SHP77 (cell line): ENCODE results near the gene ANG.
"Not testable (repeated sequence)": the region's sequence is repeated elsewhere in the genome, so short reads cannot be mapped to it uniquely, and the experiment has no call there.

Source experiments
- DNase-seq, 2 experiments: peaks; one replicate each; lab custom pipeline; 2025; lab: John Stamatoyannopoulos, UW

Gene ANG

GRCh38 chr14:20688167-20688839 lies at the start of gene ANG:
ANG (plus strand) TSS chr14:20688764; CDS start chr14:20693565, 4,801 bp downstream.
- no peak for DNase-seq

- DNase-seq = no peak
Observed at GRCh38 chr14:20641591-20641990, 47.0 kb upstream of the ANG start, which contains the start of gene OR6S1. OR6S1 (minus strand) TSS chr14:20641691; CDS start chr14:20641691, 0 bp downstream.

DNA sequence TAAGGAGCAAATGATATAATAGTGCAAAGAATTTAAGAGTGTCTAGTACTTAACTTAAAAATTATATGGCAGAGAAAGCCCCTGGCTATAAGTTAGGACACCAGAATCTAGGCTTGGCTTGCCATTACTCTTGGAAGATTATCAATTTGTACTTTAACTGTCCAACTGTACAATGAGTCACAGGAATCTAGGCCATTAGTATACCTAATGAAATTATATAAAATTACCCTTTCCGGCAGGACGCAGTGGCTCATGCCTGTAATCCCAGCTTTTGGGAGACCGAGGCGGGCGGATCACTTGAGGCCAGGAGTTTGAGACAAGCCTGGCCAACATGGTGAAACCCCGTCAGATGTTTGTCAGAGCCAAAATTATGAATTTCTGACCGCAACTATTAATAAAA lies 46.4 kb upstream of the ANG start:
- DNase-seq = no peak

GRCh38 chr14:20642755-20643154 lies 45.8 kb upstream of the ANG start:
- DNase-seq = not testable (repeated sequence)

DNA sequence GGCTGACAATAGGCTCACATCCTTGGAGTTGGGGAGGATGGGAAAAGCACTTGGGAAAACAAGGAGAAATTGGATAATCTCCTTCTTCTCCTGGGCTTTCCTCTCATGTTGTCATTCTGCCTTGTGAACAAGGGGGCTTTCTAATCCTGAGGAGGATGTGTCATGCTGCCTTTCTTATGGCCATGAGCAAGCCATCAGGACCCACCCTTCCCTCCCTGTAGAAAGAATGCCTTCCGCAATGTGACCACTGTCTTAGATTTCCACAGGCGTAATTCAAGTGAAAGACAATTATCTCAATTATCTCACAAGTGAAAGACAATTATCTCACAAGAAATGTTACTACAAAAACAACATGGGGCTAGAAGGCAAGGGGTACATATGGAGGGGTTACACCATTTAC lies 44.0 kb upstream of the ANG start:
- no peak for DNase-seq

DNA sequence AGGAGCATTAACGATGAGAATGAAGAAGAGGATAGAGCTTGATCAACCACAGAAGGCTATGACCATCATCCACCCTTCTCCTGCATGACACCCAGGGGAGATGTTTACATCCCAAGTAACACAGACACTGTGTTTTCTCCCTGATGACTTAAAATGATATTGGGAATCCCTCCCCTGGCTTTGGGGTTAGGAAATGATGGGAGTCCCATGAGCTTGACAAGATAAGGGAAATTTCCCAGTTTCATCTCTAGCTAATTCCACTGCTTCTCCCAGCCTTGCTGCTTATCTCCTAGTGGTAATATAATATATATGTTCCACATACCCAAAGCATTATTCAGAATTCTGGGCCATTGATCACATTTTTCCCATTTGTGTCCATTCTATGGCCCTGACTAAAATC lies 43.1 kb upstream of the ANG start:
- no peak for DNase-seq

- DNase-seq = no peak
Observed at GRCh38 chr14:20652996-20653975, 35.3 kb upstream of the ANG start.

- DNase-seq = no peak
Observed at GRCh38 chr14:20655851-20656250, 32.7 kb upstream of the ANG start.

- DNase-seq = no peak
Observed at GRCh38 chr14:20656274-20656673, 32.3 kb upstream of the ANG start.

- no peak for DNase-seq
Observed at GRCh38 chr14:20657216-20658211, 31.1 kb upstream of the ANG start.

DNA sequence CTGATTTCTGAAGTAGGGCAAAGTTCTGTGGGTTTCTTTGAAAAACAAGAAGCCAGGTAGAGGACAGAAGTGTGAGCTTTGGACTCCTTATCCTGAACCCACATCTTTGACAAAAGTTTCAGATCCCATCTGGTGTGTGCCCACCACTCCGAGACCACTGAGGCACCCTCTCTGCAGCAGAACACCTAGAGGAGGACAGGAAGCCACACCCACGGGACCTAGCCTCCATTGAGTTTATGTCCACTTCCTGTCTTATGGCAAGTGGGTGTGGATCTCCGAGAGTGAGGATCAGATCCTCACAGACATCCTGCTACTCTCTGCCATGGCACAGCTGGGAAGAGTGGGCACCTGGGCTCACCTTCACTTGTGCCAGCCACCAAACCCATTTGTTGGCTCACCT lies 30.3 kb upstream of the ANG start:
- no peak for DNase-seq

DNA sequence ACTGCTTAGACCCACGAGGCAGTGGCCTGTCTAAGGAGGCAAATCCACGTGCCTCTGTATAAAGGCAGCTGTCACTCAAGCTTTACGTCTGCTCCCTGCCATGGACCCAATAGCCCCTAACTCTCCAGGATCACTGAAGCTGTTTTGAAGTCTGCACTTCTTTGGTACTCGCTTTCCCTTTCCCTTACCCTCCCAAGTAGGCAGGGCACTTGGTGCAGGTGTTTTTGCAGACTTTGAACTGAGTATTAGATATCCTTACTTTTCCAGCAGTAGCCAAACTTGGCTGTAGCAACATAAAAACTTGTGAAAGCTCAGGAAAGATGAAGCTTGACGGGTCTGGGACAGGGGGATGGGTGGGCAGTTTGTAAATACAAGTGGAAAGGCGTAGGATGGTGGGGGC lies 29.2 kb upstream of the ANG start:
- no peak for DNase-seq

- DNase-seq = no peak
Observed at GRCh38 chr14:20659813-20660395, 28.7 kb upstream of the ANG start.

DNA sequence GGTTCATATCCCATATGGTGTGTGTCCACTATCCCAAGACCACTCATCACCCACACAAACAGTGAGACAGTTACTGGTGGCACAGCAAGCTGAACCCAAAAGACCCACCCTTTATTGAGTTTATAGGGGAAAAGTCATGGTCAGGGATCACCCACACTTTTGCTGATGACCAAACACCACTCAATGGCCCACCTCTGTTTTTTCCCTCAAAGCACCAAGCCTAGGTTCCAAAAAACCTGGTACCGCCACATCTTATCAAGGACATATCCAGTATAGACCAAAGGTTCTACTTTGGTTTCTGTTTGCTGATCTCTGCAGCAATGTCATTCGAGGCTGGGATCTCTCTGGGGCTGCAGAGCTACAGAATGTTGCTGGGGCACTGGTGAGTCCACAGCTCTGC lies 27.4 kb upstream of the ANG start:
- no peak for DNase-seq

GRCh38 chr14:20662968-20663732 lies 25.4 kb upstream of the ANG start:
- peak; percentile 23 to 49 for DNase-seq

DNA sequence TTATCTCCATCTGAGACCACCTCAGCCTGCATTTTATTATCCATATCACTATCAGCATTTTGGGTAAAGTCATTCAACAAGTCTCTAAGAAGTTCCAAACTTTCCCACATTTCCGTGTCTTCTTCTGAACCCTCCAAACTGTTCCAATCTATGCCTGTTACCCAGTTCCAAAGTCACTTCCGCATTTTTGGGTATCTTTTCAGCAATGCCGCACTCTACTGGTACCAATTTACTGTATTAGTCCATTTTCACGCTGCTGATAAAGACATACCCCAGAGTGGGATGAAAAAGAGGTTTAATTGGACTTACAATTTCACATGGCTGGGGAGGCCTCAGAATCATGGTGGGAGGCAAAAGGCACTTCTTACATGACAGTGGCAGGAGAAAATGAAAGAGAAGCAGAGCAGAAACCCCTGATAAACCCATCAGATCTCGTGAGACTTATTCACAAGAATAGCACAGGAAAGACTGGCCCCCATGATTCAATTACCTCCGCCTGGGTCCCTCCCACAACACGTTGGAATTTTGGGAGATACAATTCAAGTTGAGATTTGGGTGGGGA lies 22.1 kb upstream of the ANG start:
- DNase-seq = not testable (repeated sequence)

GRCh38 chr14:20667957-20668356 lies 20.6 kb upstream of the ANG start:
- DNase-seq = no peak

GRCh38 chr14:20668969-20669368 lies 19.6 kb upstream of the ANG start:
- DNase-seq = no peak

DNA sequence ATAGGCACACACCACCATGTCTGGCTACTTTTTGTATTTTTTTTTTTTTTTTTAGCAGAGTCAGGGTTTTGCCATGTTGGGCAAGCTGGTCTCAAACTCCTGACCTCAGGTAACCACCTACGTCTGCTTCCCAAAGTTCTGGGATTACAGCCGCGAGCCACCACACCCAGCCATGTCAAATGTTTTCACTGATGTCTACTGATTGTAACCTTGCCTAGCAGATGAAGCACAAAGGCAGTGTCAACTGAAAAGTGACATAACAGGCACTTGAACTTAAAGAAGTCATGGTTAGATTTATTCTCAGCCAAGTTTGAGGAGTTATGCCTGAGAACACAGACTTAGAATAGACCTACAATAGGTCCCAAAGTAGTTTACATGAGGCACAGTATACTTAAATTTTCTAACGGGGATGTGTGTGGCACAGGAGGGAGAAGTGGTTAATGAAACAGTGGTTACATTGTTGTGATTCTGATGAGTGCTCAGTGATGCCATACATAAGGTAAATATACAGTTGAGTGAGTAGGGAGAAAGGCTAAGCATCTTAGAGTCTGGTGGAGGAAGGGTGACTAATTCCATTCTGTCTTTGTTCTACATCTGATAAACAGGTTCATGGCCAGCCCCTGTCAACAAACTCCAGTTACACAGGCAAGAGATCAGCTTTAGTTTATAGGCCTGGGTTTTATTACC lies 16.8 kb upstream of the ANG start:
- no peak for DNase-seq

DNA sequence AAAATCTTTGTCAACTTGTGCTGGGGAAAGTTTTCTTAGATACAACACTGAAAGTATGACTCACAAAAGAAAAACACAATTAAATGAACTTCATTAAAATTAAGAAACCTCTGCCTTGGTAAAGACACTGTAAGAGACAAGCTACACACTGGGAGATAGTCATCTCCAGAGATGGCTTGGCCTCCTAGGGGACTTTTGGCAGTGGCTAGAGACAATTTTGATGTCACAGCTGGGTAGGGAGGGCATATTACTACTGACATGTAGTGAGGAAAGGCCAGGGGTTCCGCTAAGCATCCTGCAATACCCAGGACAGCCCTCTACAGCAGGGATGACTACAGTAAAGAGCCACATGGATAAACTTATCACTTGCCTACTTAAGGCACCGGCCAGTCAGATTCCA lies 12.9 kb upstream of the ANG start:
- no peak for DNase-seq
